Prostate gland (tissue), 2 donors: ENCODE measurements around the gene WNK2. TPM values are rescaled to one million over a fixed set of nuclear protein-coding genes. Genes with fewer than 3 reads are reported as not detected.

Experiments used
- DNase-seq: peaks from one replicate; pipeline ENCODE4 v3.0.0-alpha.2; 2019; ENCODE audit warnings: low spot score
- H3K27ac ChIP-seq, 2 donors: fragments of 200-600 bp; sonication (generic); 2 replicates each; pipeline ENCODE4 v1.5.1; 2017 to 2019
- H3K27me3 ChIP-seq: fragments of 200-600 bp; sonication (generic); replicated peaks from 2 replicates; pipeline ENCODE4 v1.5.1; 2019; ENCODE audit not compliant: insufficient read depth
- H3K36me3 ChIP-seq, 2 donors: fragments of 200-600 bp; sonication (generic); 1 replicate in 1 of 2; 2 replicates in 1 of 2; pipeline versions ENCODE4 v1.5.1 to v1.8.1; 2017 to 2019
- H3K4me1 ChIP-seq: fragments of 200-600 bp; sonication (generic); replicated peaks from 2 replicates; pipeline ENCODE4 v1.5.1; 2019
- H3K4me3 ChIP-seq, 2 donors: fragments of 200-600 bp; sonication (generic); 2 replicates each; pipeline ENCODE4 v1.5.1; 2017 to 2019
- H3K9me3 ChIP-seq: fragments of 200-600 bp; sonication (generic); 2 replicates; pipeline ENCODE4 v1.5.1; 2017
- CTCF ChIP-seq, 4 experiments: fragments of 200-600 bp in 2 of 4; fragments of 450-650 bp in 2 of 4; sonication (generic) in 2 of 4; IDR thresholded peaks; 1 replicate in 3 of 4; 2 replicates in 1 of 4; pipeline ENCODE4 v1.5.1; 2016 to 2019; ENCODE audit warnings: antibody characterized with exemption in 4 of 4, mild to moderate bottlenecking in 2 of 4, moderate library complexity in 2 of 4
- POLR2A ChIP-seq: fragments of 450-650 bp; IDR thresholded peaks from one replicate; pipeline ENCODE4 v1.6.1; 2016; ENCODE audit warnings: antibody characterized with exemption, mild to moderate bottlenecking
- POLR2AphosphoS5 ChIP-seq: sonication (generic); formaldehyde crosslinking; IDR thresholded peaks from one replicate; pipeline ENCODE4 v1.6.1; 2017; ENCODE audit warnings: antibody characterized with exemption
- WGBS: methylation state at CpG from one replicate; pipeline ENCODE4 v1.1.5; 2018; 5-methylcytosine and 5-hydroxymethylcytosine counted together
- intact Hi-C: fragments of 100-400 bp; cut with DNase I; formaldehyde crosslinking; loops from one replicate; pipeline ENCODE4 v1.14.2; 2022
- total RNA-seq, 2 donors: library from RNA; depleted of rRNA; stranded (reverse); fragments of >200 nt; gene quantifications; one replicate each; pipeline ENCODE4 v1.1.0, GENCODE V29; 2016

The WNK2 gene
- total RNA-seq, 2 donors from 2014 or later: 77.9 to 136 TPM

GRCh38 chr9:93267091-93267541 is 83.2 kb downstream of the WNK2 start:
- Histone ChIP-seq H3K36me3 (no peaks in the 10 kb centered on the region), H3K27me3 (no peaks in the 10 kb centered on the region), H3K4me3 (no peak overlapping the region), H3K4me1 (peaks cover 7% of the 10 kb centered on the region), H3K27ac (no peak overlapping the region), H3K9me3 (no peaks in the 10 kb centered on the region)
- DNase-seq: no peak
- TF ChIP-seq POLR2AphosphoS5 (no peak), POLR2A (no peak), CTCF (IDR thresholded peaks at IDR 0.05) (no peak)
- intact Hi-C loops: no loop called here
- 86% methylated on average over 10 of the region's 10 CpGs for WGBS

DNA sequence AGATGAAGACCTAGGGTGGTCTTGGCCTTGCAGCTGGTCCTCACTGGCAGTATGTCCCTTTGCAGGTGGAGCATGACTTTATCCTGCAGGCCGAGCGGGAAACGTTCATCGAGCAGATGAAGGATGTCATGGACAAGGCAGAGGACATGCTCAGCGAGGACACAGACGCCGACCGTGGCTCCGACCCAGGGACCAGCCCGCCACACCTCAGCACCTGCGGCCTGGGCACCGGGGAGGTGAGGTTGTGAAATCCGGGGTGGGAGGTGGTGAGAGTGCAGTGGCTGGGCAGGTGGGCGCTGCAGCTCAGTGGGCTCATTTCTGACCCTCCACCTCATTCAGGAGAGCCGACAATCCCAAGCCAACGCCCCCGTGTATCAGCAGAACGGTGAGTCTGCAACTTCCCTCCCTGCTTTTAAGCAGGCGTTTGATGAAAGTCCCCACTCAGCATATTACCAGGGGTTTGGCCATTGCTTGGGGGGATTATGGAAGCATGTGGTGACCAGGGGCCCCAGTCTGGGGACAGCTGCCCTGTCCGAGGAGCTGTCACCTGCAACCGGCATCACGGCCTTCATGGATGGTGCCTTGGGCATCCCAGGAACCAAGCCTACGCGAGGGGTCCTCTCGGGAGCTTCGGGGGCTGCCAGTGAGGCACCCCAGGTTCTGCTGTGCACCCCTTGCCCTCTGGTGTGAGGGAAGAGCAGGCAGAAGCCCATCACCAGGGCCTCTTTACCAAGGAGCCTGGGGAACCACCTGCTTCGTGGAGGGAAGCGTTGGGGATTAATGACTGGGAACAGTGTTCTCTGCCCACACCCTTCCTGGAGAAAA is 84.0 kb downstream of the WNK2 start:
- Histone ChIP-seq H3K4me1 (peaks cover 7% of the 10 kb centered on the region), H3K27me3 (no peaks in the 10 kb centered on the region), H3K4me3 (no peak overlapping the region), H3K9me3 (no peaks in the 10 kb centered on the region), H3K36me3 (no peaks in the 10 kb centered on the region), H3K27ac (no peak overlapping the region)
- WGBS: 85% methylated on average over 28 of the region's 28 CpGs
- intact Hi-C loops: no loop called here
- TF ChIP-seq CTCF (IDR thresholded peaks at IDR 0.05): no peak
- TF ChIP-seq POLR2AphosphoS5: no peak
- no peak for TF ChIP-seq POLR2A
- no peak for DNase-seq

DNA sequence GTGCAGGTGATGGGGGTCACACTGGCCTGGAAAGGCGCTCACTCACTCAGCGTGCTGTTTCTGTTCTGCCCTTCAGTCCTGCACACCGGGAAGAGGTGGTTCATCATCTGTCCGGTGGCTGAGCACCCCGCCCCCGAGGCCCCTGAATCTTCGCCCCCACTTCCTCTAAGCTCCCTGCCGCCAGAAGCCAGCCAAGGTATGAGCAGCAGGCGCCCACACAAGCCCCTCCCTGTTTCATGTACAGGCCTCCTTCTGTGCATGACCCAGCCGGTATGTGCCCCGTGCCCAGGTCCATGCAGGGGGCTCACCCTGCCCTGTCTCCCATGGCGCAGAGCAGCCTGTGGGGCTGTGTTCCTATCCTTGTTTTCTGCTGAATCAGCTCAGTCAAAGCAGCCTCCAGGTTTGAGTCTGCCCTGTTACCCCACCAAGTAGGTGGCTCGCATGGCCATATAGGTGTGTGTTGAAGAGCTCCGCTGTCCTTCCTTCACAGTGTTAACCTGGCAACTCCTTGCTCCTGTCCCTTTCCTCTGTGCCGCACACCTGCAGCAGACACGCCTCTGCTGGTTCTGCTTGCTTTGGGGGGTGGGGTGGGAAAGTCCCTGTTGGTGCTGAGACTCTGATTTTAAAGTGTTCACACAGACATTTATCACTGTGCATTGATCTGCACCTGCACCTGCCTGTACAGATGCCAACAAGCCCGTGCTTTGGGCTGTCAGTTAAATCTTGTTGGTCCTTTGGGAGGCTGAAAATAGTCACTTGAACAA is 84.8 kb downstream of the WNK2 start:
- H3K9me3 ChIP-seq: no peaks in the 10 kb centered on the region
- H3K36me3 ChIP-seq: no peaks in the 10 kb centered on the region
- H3K4me3 ChIP-seq: no peak overlapping the region
- no peak overlapping the region for H3K27ac ChIP-seq
- H3K27me3 ChIP-seq: no peaks in the 10 kb centered on the region
- peak; percentile 35 for DNase-seq
- 49% methylated on average over 15 of the region's 17 CpGs for WGBS
- TF ChIP-seq CTCF (IDR thresholded peaks at IDR 0.05): no peak
- no peak for TF ChIP-seq POLR2A
- TF ChIP-seq POLR2AphosphoS5: no peak
- H3K4me1 ChIP-seq: peaks cover 7% of the 10 kb centered on the region
- intact Hi-C loops: no loop called here

- H3K27ac ChIP-seq: no peak overlapping the region
- DNase-seq: no peak
- intact Hi-C loops: no loop called here
Observed at GRCh38 chr9:93270976-93271375, 87.0 kb downstream of the WNK2 start.

More at GRCh38 chr9:93270976-93271375, 87.0 kb downstream of the WNK2 start:
- peaks cover 7% of the 10 kb centered on the region for H3K4me1 ChIP-seq
- H3K27me3 ChIP-seq: no peaks in the 10 kb centered on the region
- no peaks in the 10 kb centered on the region for H3K36me3 ChIP-seq
- H3K9me3 ChIP-seq: no peaks in the 10 kb centered on the region
- no peak overlapping the region for H3K4me3 ChIP-seq
- 83% methylated on average over 3 of the region's 3 CpGs for WGBS
- TF ChIP-seq POLR2A (no peak), CTCF (IDR thresholded peaks at IDR 0.05) (no peak), POLR2AphosphoS5 (no peak)
